HL-60 (cell line): Measurements from ENCODE around the gene RMND5B.
A peak's percentile ranks its signal among the peaks of the same experiment; 100 is the strongest.

Experiments used
- DNase-seq, 2 experiments: peaks; one replicate each; pipeline ENCODE4 v3.0.0-alpha.2; 2010 to 2020; ENCODE audit warnings: low read depth in 1 of 2, low spot score in 1 of 2
- H3K27ac ChIP-seq: fragments of 250-450 bp; sonication (Bioruptor Pico); replicated peaks from 2 replicates; pipeline ENCODE4 v1.5.1; 2020; ENCODE audit warnings: mild to moderate bottlenecking, moderate library complexity
- H3K27me3 ChIP-seq: fragments of 250-450 bp; sonication (Bioruptor Pico); 2 replicates; pipeline ENCODE4 v1.5.1; 2021; ENCODE audit warnings: mild to moderate bottlenecking, moderate library complexity; ENCODE audit not compliant: insufficient read depth, poor library complexity, severe bottlenecking
- H3K4me3 ChIP-seq: replicated peaks from 2 replicates; pipeline ENCODE4 v1.5.1; 2011; ENCODE audit warnings: mild to moderate bottlenecking, control low read depth, low read length; ENCODE audit not compliant: insufficient read depth
- CTCF ChIP-seq: IDR thresholded peaks from one replicate; pipeline ENCODE4 v1.5.1; 2011; ENCODE audit warnings: low read length, control low read depth, inconsistent platforms; ENCODE audit not compliant: insufficient read depth
- GABPA ChIP-seq: IDR thresholded peaks from 2 replicates; pipeline ENCODE4 v1.6.1; 2012; ENCODE audit warnings: low read depth
- POLR2AphosphoS5 ChIP-seq: IDR thresholded peaks from 2 replicates; pipeline ENCODE4 v1.6.1; 2012; ENCODE audit warnings: low read depth
- REST ChIP-seq: IDR thresholded peaks from 2 replicates; pipeline ENCODE4 v1.6.1; 2012; ENCODE audit warnings: low read depth; ENCODE audit not compliant: insufficient replicate concordance
- SPI1 ChIP-seq: IDR thresholded peaks from 2 replicates; pipeline ENCODE4 v1.6.1; 2012; ENCODE audit warnings: low read depth, mild to moderate bottlenecking, borderline replicate concordance

The RMND5B gene

GRCh38 chr5:178143901-178144300 lies 13.1 kb downstream of the RMND5B start:
- no peak for TF ChIP-seq SPI1
- H3K27me3 ChIP-seq: no peaks in the 10 kb centered on the region
- H3K4me3 ChIP-seq: no peak overlapping the region
- no peak for DNase-seq
- H3K27ac ChIP-seq: no peak overlapping the region

- no peak overlapping the region for H3K4me3 ChIP-seq
- peak in 1 of 2 experiments; percentile 59 for DNase-seq
- no peak for TF ChIP-seq REST
- peak; percentile 66 for TF ChIP-seq CTCF
- H3K27ac ChIP-seq: no peak overlapping the region
- H3K27me3 ChIP-seq: no peaks in the 10 kb centered on the region
Observed at GRCh38 chr5:178145965-178146820, 15.4 kb downstream of the RMND5B start.

- TF ChIP-seq GABPA: no peak
- TF ChIP-seq POLR2AphosphoS5: no peak
- TF ChIP-seq REST: no peak
- TF ChIP-seq CTCF: no peak
- no peak for TF ChIP-seq SPI1
- DNase-seq: no peak
- Histone ChIP-seq H3K27ac (no peak overlapping the region), H3K27me3 (no peaks in the 10 kb centered on the region), H3K4me3 (no peak overlapping the region)
Observed at GRCh38 chr5:178147406-178147805, 16.6 kb downstream of the RMND5B start.

- TF ChIP-seq REST (no peak), CTCF (no peak), SPI1 (no peak), GABPA (no peak), POLR2AphosphoS5 (no peak)
- Histone ChIP-seq H3K27ac (no peak overlapping the region), H3K4me3 (no peak overlapping the region)
Observed at GRCh38 chr5:178149199-178149932, 18.6 kb downstream of the RMND5B start.

More at GRCh38 chr5:178149199-178149932, 18.6 kb downstream of the RMND5B start:
- no peaks in the 10 kb centered on the region for H3K27me3 ChIP-seq
- DNase-seq: no peak
